Smooth muscle cell (in vitro differentiated cells): Measurements from ENCODE around the gene DMD. TPM values are rescaled to one million over a fixed set of nuclear protein-coding genes. Genes with fewer than 3 reads are reported as not detected.

Experiments used
- DNase-seq: peaks from one replicate; lab custom pipeline; 2025; ENCODE audit not compliant: unreplicated experiment; lab: John Stamatoyannopoulos, UW
- H2AFZ ChIP-seq: fragments of 200-600 bp; sonication (generic); 2 replicates; pipeline ENCODE4 v1.6.0; 2016; ENCODE audit warnings: antibody characterized with exemption, low read depth, mild to moderate bottlenecking
- H3F3A ChIP-seq: fragments of 200-600 bp; sonication (generic); 2 replicates; pipeline ENCODE4 v1.6.0; 2017; ENCODE audit warnings: antibody characterized with exemption, low read depth
- H3K27ac ChIP-seq: fragments of 200-600 bp; sonication (generic); 2 replicates; pipeline ENCODE4 v1.5.1; 2016; ENCODE audit warnings: low read depth, mild to moderate bottlenecking
- H3K27me3 ChIP-seq: fragments of 200-600 bp; sonication (generic); 2 replicates; pipeline ENCODE4 v1.6.1; 2016; ENCODE audit warnings: low read depth, mild to moderate bottlenecking
- H3K36me3 ChIP-seq: fragments of 200-600 bp; sonication (generic); 2 replicates; pipeline ENCODE4 v1.5.1; 2016; ENCODE audit warnings: low read depth
- H3K4me1 ChIP-seq: fragments of 200-600 bp; sonication (generic); 2 replicates; pipeline ENCODE4 v1.5.1; 2016; ENCODE audit warnings: low read depth
- H3K4me2 ChIP-seq: fragments of 200-600 bp; sonication (generic); 2 replicates; pipeline ENCODE4 v1.6.0; 2016; ENCODE audit warnings: mild to moderate bottlenecking
- H3K4me3 ChIP-seq: fragments of 200-600 bp; sonication (generic); 2 replicates; pipeline ENCODE4 v1.5.1; 2016; ENCODE audit warnings: mild to moderate bottlenecking
- H3K79me2 ChIP-seq: fragments of 200-600 bp; sonication (generic); 2 replicates; pipeline ENCODE4 v1.6.0; 2016; ENCODE audit warnings: low read depth, mild to moderate bottlenecking
- H3K9ac ChIP-seq: fragments of 200-600 bp; sonication (generic); 2 replicates; pipeline ENCODE4 v1.6.0; 2016; ENCODE audit warnings: low read depth
- H3K9me3 ChIP-seq: fragments of 200-600 bp; sonication (generic); replicated peaks from 2 replicates; pipeline ENCODE4 v1.5.1; 2016; ENCODE audit warnings: low read depth
- H4K20me1 ChIP-seq: fragments of 200-600 bp; sonication (generic); 2 replicates; pipeline ENCODE4 v1.6.0; 2016; ENCODE audit warnings: low read depth
- CTCF ChIP-seq: fragments of 200-600 bp; sonication (generic); IDR thresholded peaks from 2 replicates; pipeline ENCODE4 v1.5.1; 2017; ENCODE audit warnings: borderline replicate concordance, mild to moderate bottlenecking, antibody characterized with exemption; ENCODE audit not compliant: insufficient read depth, poor library complexity, severe bottlenecking
- WGBS: methylation state at CpG from one replicate; pipeline ENCODE4 v1.1.7; 2016; ENCODE audit warnings: low lambda C conversion rate; 5-methylcytosine and 5-hydroxymethylcytosine counted together
- polyA plus RNA-seq: library from polyadenylated mRNA; unstranded; fragments of >200 nt; fragmentation: Nextera tagmentation; extraction: Ambion mirVana; gene quantifications from 2 replicates; pipeline ENCODE4 v1.2.1, GENCODE V29; 2016
- total RNA-seq: library from RNA; depleted of rRNA; stranded (reverse); fragments of >200 nt; gene quantifications from 2 replicates; pipeline ENCODE4 v1.2.3, GENCODE V29; 2014

Gene DMD
- total and polyA plus RNA-seq, 2 experiments from 2014 or later = 12.3 to 12.6 TPM

- Histone ChIP-seq H3K79me2 (no peaks in the 10 kb centered on the region), H3K9ac (no peak overlapping the region), H3K4me2 (no peak overlapping the region), H3K27ac (no peak overlapping the region), H4K20me1 (no peaks in the 10 kb centered on the region), H2AFZ (no peak overlapping the region), H3K9me3 (no peaks in the 10 kb centered on the region), H3K4me1 (no peaks in the 10 kb centered on the region), H3F3A (no peaks in the 10 kb centered on the region), H3K36me3 (no peaks in the 10 kb centered on the region), H3K4me3 (no peak overlapping the region), H3K27me3 (no peaks in the 10 kb centered on the region)
- WGBS = 93% methylated on average over 3 of the region's 3 CpGs
- no peak for DNase-seq
- no peak for TF ChIP-seq CTCF
These were observed 1814.2 kb downstream of the DMD start for GRCh38 chrX:31397119-31397518.

GRCh38 chrX:31392513-31392912, 1818.8 kb downstream of the DMD start:
- no peaks in the 10 kb centered on the region for H3K36me3 ChIP-seq
- no peaks in the 10 kb centered on the region for H3K4me1 ChIP-seq
- no peaks in the 10 kb centered on the region for H3K79me2 ChIP-seq
- H3K9ac ChIP-seq = no peak overlapping the region
- H3K4me2 ChIP-seq = no peak overlapping the region
- H3K27ac ChIP-seq = no peak overlapping the region
- TF ChIP-seq CTCF = no peak
- H3K9me3 ChIP-seq = no peaks in the 10 kb centered on the region
- H3K4me3 ChIP-seq = no peak overlapping the region
- H2AFZ ChIP-seq = no peak overlapping the region
- no peaks in the 10 kb centered on the region for H4K20me1 ChIP-seq
- H3F3A ChIP-seq = no peaks in the 10 kb centered on the region
- H3K27me3 ChIP-seq = no peaks in the 10 kb centered on the region
- WGBS = 71% methylated on average over 3 of the region's 3 CpGs
- no peak for DNase-seq

GRCh38 chrX:31388946-31389345, 1822.4 kb downstream of the DMD start:
- DNase-seq = no peak
- no peaks in the 10 kb centered on the region for H3K79me2 ChIP-seq
- no peak overlapping the region for H3K9ac ChIP-seq
- no peaks in the 10 kb centered on the region for H3K27me3 ChIP-seq
- H3K4me2 ChIP-seq = no peak overlapping the region
- no peaks in the 10 kb centered on the region for H4K20me1 ChIP-seq
- no peaks in the 10 kb centered on the region for H3F3A ChIP-seq
- no peak overlapping the region for H3K27ac ChIP-seq
- H3K4me1 ChIP-seq = no peaks in the 10 kb centered on the region
- H3K9me3 ChIP-seq = no peaks in the 10 kb centered on the region
- 69% methylated on average over 1 of the region's 1 CpG for WGBS
- H3K4me3 ChIP-seq = no peak overlapping the region
- H2AFZ ChIP-seq = no peak overlapping the region
- TF ChIP-seq CTCF = no peak
- no peaks in the 10 kb centered on the region for H3K36me3 ChIP-seq

GRCh38 chrX:31384471-31384870, 1826.9 kb downstream of the DMD start:
- Histone ChIP-seq H3K4me2 (no peak overlapping the region), H2AFZ (no peak overlapping the region), H3F3A (no peaks in the 10 kb centered on the region), H3K9ac (no peak overlapping the region), H4K20me1 (no peaks in the 10 kb centered on the region), H3K4me3 (no peak overlapping the region), H3K79me2 (no peaks in the 10 kb centered on the region), H3K9me3 (no peaks in the 10 kb centered on the region), H3K27me3 (no peaks in the 10 kb centered on the region), H3K4me1 (no peaks in the 10 kb centered on the region), H3K36me3 (no peaks in the 10 kb centered on the region), H3K27ac (no peak overlapping the region)
- WGBS = 100% methylated on average over 1 of the region's 1 CpG
- TF ChIP-seq CTCF = no peak
- no peak for DNase-seq
